Gastrocnemius medialis (tissue), 4 donors: ENCODE measurements around the gene NUDC. TPM values are rescaled to one million over a fixed set of nuclear protein-coding genes. Genes with fewer than 3 reads are reported as not detected.

Source experiments
- ATAC-seq, 2 donors: fragments of 150-250 bp; one replicate each; pipeline ENCODE4 v1.9.1; 2016
- DNase-seq, 2 donors: peaks; one replicate each; pipeline ENCODE4 v3.0.0-alpha.2; 2019
- H3K27ac ChIP-seq, 4 donors: fragments of 200-600 bp; sonication (generic); 1 replicate in 1 of 4; 2 replicates in 3 of 4; pipeline ENCODE4 v1.5.1; 2016 to 2018; ENCODE audit warnings: mild to moderate bottlenecking in 2 of 4, moderate library complexity in 1 of 4
- H3K27me3 ChIP-seq, 3 donors: fragments of 200-600 bp; sonication (generic) in 2 of 3; 1 replicate in 1 of 3; 2 replicates in 2 of 3; pipeline versions ENCODE4 v1.5.1 to v1.6.0; 2016 to 2019; ENCODE audit warnings: mild to moderate bottlenecking in 1 of 3, moderate library complexity in 1 of 3
- H3K36me3 ChIP-seq, 2 donors: fragments of 200-600 bp; sonication (generic) in 1 of 2; one replicate each; pipeline ENCODE4 v1.5.1; 2017 to 2018
- H3K4me1 ChIP-seq, 2 donors: fragments of 200-600 bp; sonication (generic) in 1 of 2; one replicate each; pipeline ENCODE4 v1.5.1; 2016 to 2017; ENCODE audit warnings: mild to moderate bottlenecking in 2 of 2
- H3K4me3 ChIP-seq, 4 donors: fragments of 200-600 bp; sonication (generic) in 3 of 4; 1 replicate in 1 of 4; 2 replicates in 3 of 4; pipeline ENCODE4 v1.5.1; 2016 to 2019; ENCODE audit warnings: mild to moderate bottlenecking in 2 of 4
- H3K9me3 ChIP-seq, 3 donors: fragments of 200-600 bp; sonication (generic) in 2 of 3; 1 replicate in 1 of 3; 2 replicates in 2 of 3; pipeline ENCODE4 v1.5.1; 2016 to 2019
- POLR2A ChIP-seq, 2 donors: fragments of 450-650 bp; IDR thresholded peaks; one replicate each; pipeline ENCODE4 v1.6.1; 2017; ENCODE audit warnings: antibody characterized with exemption in 2 of 2, mild to moderate bottlenecking in 2 of 2, moderate library complexity in 2 of 2
- in situ Hi-C, 4 donors: fragments of 200-750 bp; cut with MboI; loops; one replicate each; pipeline versions ENCODE4 v1.15.0 to v1.8.0; 2017; ENCODE audit warnings: low sequenced_read_pairs in 4 of 4
- intact Hi-C: fragments of 100-400 bp; cut with DNase I; formaldehyde crosslinking; loops from one replicate; pipeline ENCODE4 v1.15.1; 2023; ENCODE audit warnings: low total_unique reads
- total RNA-seq, 4 donors: library from RNA; depleted of rRNA; stranded (reverse); fragments of >200 nt; gene quantifications; one replicate each; pipeline versions ENCODE4 v1.1.0 to v1.2.3, GENCODE V29; 2016
- TF ChIP-seq, protein P1 (sequence below), 5 experiments: fragments of 450-650 bp in 3 of 5; fragments of 200-600 bp in 2 of 5; sonication (generic) in 2 of 5; IDR thresholded peaks in 4 of 5; conservative IDR thresholded peaks in 1 of 5; 1 replicate in 4 of 5; 2 replicates in 1 of 5; pipeline ENCODE4 v1.5.1; 2016 to 2019; ENCODE audit warnings: antibody characterized with exemption in 5 of 5, mild to moderate bottlenecking in 3 of 5, moderate library complexity in 3 of 5

Gene NUDC
- total RNA-seq, 4 donors from 2014 or later = 39.9 to 83.5 (median 70.6) TPM

DNA sequence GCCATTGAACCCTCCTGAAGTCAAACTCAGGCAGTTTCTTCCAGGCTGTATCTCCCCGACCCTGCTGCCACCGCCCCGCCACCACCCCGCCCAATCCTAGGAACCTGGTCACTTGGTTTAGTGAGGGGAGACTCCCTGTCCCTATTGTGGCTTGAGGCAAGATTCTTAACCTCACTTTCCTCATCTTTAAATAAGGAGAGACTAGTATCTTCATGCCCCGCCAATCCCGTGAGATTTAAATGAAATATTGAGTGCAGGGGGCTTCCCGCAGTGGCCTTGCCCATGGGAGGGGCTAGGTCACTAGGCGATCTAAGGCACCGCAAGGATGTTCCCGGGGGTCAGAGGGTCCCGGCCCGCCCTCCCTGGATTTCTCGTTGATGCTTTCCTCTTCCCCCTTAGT, 37.7 kb downstream of the NUDC start:
- Histone ChIP-seq H3K4me3 (no peak overlapping the region), H3K27ac (no peak overlapping the region), H3K36me3 (no peaks in the 10 kb centered on the region), H3K9me3 (no peaks in the 10 kb centered on the region), H3K4me1 (peaks cover 0 to 11% of the 10 kb centered on the region in 2 donors), H3K27me3 (peaks cover 43 to 56% (median 44%) of the 10 kb centered on the region in 3 donors)
- ATAC-seq (no peak), DNase-seq (no peak)
- in situ Hi-C loops (no loop called here), intact Hi-C loops (no loop called here)
- TF ChIP-seq POLR2A (IDR thresholded peaks at IDR 0.05) = no peak
- TF ChIP-seq, protein P1, sequence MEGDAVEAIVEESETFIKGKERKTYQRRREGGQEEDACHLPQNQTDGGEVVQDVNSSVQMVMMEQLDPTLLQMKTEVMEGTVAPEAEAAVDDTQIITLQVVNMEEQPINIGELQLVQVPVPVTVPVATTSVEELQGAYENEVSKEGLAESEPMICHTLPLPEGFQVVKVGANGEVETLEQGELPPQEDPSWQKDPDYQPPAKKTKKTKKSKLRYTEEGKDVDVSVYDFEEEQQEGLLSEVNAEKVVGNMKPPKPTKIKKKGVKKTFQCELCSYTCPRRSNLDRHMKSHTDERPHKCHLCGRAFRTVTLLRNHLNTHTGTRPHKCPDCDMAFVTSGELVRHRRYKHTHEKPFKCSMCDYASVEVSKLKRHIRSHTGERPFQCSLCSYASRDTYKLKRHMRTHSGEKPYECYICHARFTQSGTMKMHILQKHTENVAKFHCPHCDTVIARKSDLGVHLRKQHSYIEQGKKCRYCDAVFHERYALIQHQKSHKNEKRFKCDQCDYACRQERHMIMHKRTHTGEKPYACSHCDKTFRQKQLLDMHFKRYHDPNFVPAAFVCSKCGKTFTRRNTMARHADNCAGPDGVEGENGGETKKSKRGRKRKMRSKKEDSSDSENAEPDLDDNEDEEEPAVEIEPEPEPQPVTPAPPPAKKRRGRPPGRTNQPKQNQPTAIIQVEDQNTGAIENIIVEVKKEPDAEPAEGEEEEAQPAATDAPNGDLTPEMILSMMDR (IDR thresholded peaks at IDR 0.05 in 4 of 5, conservative IDR thresholded peaks at IDR 0.05 in 1 of 5) = no peak

DNA sequence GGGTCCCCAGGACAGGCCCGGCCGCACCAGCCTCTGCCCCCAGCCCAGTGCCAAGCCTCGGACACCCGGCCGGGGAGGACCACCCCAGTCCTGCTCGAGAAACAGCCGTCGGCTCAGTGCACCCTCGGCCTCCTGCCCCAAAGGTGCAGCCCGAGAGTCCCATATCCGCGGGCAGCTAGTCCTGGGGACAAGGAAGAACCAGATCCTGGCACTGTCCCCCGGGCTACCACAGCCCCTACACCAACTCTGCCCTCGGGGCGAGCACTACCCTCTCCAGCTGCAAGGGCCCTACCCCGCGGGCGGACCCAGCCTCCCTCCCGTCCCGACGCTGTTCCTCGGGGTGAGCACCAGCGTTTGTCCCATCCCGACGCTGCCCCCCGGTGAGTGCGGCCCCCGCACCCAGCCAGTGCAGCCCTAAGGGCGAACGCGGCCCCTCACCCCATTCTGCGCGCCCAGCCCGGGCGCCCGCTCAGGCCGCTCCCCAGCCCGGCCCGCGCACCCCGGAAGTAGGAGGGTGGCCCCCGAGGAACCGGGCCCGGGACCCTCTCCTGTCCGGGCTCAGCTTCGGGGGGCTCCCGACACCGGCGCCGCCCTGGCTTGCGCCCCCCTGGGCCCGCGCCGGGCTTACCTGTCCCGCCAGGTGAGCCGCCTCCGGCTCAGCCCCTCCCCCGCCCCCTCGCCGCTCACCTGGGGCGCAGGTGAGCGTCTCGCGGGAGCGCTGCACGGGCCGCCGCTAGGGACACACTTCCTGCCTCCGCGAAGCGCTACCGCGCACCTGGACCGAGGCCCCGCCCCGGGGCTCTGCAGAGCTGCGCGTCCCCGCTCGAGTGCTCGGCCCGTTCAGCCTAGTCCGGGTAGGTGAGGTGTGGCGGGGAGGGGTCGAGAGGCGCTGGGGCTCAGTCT, 38.4 kb downstream of the NUDC start, which contains the start of gene KDF1:
KDF1 (minus strand) TSS at position 747 of the 903 bp plus-strand sequence. CDS start 8,088 bp downstream, outside the sequence.
- in situ Hi-C loops = no loop called here
- H3K4me3 ChIP-seq = peak within 1 kb of the TSS in 2 of 4 donors; percentile 5 to 16

GRCh38 chr1:26960625-26960966, 39.1 kb downstream of the NUDC start:
- H3K9me3 ChIP-seq = no peaks in the 10 kb centered on the region
- H3K4me3 ChIP-seq = no peak overlapping the region
- H3K27me3 ChIP-seq = peaks cover 43 to 56% (median 44%) of the 10 kb centered on the region in 3 donors
- intact Hi-C loops (no loop called here), in situ Hi-C loops (no loop called here)
- TF ChIP-seq, protein P1 (IDR thresholded peaks at IDR 0.05 in 4 of 5, conservative IDR thresholded peaks at IDR 0.05 in 1 of 5) = no peak
- no peak for TF ChIP-seq POLR2A (IDR thresholded peaks at IDR 0.05)
- H3K36me3 ChIP-seq = no peaks in the 10 kb centered on the region
- H3K4me1 ChIP-seq = peaks cover 3 to 11% of the 10 kb centered on the region in 2 donors
- ATAC-seq (no peak), DNase-seq (no peak)
- no peak overlapping the region for H3K27ac ChIP-seq

More for the DNA sequence above, 38.4 kb downstream of the NUDC start, which contains the start of gene KDF1:
- DNase-seq (no peak), ATAC-seq (no peak)
- TF ChIP-seq POLR2A (IDR thresholded peaks at IDR 0.05) = no peak
- TF ChIP-seq, protein P1 (IDR thresholded peaks at IDR 0.05 in 4 of 5, conservative IDR thresholded peaks at IDR 0.05 in 1 of 5) = no peak
- Histone ChIP-seq H3K9me3 (no peaks in the 10 kb centered on the region), H3K27ac (no peak within 1 kb of the TSS), H3K27me3 (peaks cover 43 to 56% (median 44%) of the 10 kb centered on the region in 3 donors), H3K36me3 (no peaks in the 10 kb centered on the region), H3K4me1 (peaks cover 3 to 11% of the 10 kb centered on the region in 2 donors)
- intact Hi-C loops = no loop called here

- intact Hi-C loops = no loop called here
- Histone ChIP-seq H3K9me3 (no peaks in the 10 kb centered on the region), H3K4me3 (no peak overlapping the region), H3K27ac (no peak overlapping the region), H3K27me3 (peaks cover 43 to 45% (median 44%) of the 10 kb centered on the region in 3 donors), H3K36me3 (no peaks in the 10 kb centered on the region), H3K4me1 (peaks cover 3 to 11% of the 10 kb centered on the region in 2 donors)
- DNase-seq = no peak
- ATAC-seq = no peak
- TF ChIP-seq POLR2A (IDR thresholded peaks at IDR 0.05) = no peak
- TF ChIP-seq, protein P1 (IDR thresholded peaks at IDR 0.05 in 4 of 5, conservative IDR thresholded peaks at IDR 0.05 in 1 of 5) = no peak
- in situ Hi-C loops = no loop called here
Measured at GRCh38 chr1:26961826-26962225, 40.3 kb downstream of the NUDC start.
